GM19452 (cell line): ENCODE data around the gene DNAJB5.
"Not testable (repeated sequence)": the region's sequence is repeated elsewhere in the genome, so short reads cannot be mapped to it uniquely, and the experiment has no call there.

Experiments used
- ATAC-seq: cut with Tn5 transposase; IDR thresholded peaks from one replicate; pipeline ENCODE4 v1.9.1; 2021; ENCODE audit not compliant: unreplicated experiment

Gene DNAJB5

DNA sequence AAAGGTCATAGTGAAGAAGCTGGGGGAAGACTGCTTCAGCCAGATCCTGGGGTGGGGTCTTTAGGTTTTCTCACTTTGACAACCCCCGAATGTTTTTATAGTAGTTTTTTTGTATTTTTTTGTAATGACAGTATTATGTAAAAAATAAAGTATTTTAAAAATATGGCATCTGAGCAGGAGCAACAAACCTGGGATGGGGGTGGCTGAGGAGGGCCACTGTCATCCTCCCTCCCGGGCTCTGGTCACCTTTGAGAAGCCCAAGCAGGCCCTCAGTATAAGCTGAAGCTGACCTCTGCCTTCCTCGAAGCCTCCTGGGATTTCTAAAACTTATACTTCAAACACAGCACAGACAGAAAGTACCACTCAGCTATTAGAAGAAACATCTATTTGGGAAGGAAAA, 8.7 kb downstream of the DNAJB5 start:
- no peak for ATAC-seq

DNA sequence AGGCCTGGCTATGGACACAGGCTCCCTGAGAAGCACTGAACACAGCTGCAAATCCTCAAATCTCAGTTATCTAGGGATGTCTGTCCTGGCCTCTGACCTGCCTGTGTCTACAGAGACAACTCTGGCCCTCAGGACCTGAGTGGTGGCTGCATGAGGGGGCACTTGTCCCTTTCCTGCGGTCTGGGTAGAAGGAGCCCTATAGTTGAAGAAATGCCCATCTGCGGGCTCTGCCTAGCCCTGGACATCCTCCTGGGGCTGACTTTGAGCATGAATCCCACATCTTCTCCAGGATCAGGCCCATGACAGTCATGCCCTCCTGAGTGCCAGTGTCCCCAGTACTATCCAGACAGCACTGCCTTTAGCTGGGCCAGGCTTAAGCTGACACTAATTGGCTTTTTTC, 10.0 kb downstream of the DNAJB5 start:
- ATAC-seq, result no peak

DNA sequence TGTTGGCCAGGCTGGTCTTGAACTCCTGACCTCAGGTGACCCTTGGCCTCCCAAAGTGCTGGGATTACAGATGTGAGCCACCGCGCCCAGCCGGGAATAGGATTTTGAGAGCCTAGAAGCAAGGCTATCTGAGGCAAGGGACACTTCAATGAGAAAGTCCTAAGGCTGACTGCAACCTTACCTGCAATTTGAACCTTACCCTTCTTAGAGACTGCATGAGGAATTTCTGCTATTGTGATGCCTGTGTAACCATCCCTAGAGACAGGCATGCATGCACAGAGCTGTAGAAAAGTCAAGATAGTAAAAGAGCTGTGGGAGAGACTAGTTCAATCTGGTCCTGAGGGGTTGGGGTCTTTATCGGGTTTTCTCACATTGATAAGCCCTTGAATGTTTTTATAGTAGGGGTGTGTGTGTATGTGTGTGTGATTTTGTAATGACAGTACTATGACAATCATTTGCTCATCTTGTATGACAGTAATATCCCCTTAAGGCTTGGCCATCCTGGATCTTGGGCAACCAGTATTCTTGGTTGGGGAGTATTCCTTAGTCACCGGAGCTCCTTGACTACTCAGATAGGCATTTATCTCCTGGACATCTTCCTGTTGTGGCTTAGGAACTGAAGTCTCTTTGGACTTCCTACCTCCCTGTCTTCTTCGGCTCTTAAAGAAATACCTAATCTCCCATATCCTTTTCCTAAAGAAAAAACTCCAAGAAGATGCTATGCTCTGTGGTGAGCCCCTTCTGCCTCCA, 11.2 kb downstream of the DNAJB5 start:
- ATAC-seq, result no peak

DNA sequence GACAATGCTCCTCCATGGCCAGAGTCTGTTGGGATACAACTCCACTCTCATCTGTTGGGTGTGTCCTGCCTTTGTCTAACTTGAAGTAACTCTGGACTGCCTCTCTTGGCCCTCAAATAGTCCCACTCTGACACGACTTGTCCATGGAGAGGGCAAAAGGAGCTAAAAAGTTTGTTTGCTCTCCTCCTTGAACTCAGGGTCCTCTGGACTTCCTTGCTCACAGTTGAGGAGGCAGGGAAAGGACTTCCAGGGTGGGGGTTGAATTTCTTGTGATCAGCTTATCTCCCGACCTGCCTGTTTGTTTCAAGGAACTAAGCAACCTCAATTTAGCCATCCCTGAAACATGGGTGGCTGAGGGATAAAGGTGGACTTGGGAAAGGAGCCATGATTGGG, 11.7 kb downstream of the DNAJB5 start:
- no peak for ATAC-seq

DNA sequence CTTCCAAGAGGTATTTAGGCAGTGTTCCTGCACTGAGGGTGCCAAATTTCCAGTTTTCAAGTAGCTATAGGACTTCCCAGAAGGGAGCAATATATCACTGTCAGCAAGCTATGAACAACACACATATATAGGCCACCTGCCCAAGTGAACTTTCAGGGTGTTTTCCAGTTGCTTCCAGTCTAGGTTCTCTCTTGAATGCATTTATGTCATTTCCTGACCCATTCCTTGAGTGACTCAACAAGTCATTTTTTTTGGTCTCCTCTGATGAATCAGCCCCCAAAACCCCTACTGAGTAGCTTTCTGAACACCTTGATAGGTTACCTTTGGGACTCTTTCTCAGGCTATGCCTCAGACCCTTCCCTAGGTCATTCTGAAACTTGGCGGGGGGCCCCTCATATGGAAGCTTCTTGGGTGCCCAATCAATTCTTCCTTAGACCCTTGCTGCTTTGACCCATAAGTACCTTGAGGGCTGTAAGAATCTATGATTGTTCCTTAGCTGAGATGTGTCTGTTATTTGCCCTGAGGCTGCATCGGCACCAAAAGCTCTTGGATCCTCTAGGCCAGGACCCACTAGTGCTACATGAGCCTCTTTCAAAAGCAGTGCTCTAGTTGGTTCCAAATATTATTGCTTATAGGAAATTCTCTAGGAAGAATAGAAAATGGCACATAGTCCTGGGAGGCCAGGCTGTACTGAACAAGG, 12.4 kb downstream of the DNAJB5 start:
- ATAC-seq, result no peak

DNA sequence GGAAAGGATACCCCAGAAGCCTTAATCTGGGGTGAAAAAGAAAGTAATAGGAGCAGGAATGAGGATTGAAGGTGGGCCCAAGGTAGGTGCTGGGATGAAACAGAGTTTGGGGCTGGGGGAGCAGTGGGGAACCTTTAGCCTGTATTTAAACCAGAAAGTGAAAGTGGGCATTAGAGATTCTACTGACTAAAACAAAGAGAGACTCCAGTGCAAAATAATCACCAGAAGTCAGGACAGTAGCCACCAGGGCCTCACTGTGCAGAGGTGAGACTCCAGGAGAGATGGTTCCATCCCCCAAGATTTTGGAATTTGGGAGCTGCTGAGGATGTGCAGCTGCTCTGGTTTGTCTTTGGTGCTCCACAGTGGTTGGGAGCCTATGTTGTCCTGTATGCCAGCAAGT, 13.1 kb downstream of the DNAJB5 start:
- no peak for ATAC-seq

DNA sequence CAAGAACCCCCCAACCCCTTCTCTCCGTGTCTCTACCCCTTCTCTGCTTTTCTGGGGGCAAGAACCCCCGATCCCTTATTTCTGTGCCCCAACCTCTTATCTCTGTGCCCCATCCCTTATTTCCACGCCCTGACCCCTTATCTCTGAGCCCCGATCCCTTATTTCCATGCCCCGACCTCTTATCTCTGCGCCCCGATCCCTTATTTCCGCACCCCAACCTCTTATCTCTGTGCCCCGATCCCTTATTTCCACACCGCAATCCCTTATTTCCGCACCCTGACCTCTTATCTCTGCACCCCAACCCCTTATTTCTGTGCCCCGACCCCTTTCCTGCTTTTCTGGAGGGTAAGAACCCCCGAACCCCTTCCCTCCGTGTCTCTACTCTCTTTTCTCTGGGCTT, 14.8 kb downstream of the DNAJB5 start:
- ATAC-seq, result not testable (repeated sequence)

DNA sequence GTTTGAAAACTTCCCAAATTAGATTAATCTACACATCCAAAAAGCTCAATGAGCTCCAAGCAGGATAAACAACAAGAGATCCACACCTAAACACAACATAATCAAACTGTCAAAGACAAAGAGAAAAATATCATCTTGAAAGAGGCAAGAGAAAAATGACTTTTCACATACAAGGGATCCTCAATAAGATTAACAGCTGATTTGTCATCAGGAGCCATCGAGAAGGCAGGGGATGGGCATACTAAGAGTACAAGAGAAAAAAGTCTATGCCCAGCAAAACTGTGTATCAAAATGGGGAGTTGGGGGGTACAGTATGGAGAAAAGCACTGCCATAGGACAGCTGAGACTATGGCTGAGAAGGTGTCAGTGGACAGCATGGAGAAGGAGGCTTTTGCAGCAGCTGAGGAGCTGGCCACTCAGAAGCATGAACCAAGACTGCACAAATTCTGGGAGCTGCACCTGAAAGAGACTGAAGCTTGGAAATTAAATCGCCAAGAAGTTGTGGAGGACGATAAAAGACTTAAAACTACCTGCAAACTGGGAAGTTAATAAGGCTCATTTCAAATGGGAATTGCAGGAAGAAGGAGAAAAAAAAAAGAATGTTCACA, 20.9 kb downstream of the DNAJB5 start:
- no peak for ATAC-seq

DNA sequence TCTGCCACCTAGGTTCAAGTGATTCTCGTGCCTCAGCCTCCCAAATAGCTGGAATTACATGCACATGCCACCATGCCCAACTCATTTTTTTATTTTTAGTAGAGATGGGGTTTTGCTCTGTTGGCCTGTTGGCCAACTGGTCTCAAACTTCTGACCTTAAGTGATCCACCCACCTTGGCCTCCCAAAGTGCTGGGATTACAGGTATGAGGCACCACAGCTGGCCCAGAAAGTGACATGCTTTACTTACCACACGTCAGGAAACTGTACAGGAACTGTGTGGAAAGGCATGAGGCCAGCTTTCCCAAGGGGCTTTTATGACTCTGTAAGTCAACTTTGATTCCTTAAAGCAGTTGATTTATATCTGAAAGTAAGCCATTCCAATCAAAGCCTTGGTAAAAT, 25.0 kb downstream of the DNAJB5 start:
- ATAC-seq, result no peak

DNA sequence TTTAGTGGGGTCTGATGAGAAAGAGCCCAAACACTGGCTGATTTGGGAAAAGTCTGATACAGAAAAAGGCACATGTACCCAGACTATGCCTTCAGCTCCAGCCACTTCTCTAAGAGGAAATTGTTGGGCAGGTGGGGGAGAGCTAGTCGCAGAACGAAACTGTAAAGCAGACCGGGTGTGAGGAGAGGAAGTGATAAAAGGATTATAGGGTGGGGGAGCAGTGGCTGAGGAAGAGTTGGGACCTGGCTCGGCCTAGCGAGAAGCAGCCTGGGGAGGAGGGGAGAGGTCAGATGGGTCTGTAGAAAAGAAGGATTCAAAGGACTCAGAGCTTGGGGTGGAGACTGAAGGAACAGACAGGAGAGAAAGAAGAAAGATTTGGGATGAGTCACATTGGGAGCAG, 33.9 kb downstream of the DNAJB5 start:
- not testable (repeated sequence) for ATAC-seq

DNA sequence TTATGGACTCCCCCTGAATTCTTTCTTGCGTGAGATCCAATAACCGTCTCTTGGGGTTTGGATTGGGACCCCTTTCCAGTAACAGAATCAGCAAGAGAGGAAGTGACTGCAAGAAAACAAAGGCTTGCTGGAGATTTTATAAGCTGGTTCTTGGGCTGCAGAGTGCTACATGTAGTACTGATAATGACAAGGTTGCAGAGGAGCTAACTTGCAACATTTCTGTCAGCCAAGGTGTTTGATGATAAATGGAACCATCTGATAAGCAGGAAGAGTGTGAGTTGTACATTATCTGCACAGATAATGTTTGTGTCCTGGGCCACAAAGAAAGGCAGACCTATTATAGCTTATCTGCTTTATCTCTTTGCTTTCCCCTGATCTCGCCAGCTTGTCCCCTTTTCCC, 37.1 kb downstream of the DNAJB5 start:
- ATAC-seq, result no peak

DNA sequence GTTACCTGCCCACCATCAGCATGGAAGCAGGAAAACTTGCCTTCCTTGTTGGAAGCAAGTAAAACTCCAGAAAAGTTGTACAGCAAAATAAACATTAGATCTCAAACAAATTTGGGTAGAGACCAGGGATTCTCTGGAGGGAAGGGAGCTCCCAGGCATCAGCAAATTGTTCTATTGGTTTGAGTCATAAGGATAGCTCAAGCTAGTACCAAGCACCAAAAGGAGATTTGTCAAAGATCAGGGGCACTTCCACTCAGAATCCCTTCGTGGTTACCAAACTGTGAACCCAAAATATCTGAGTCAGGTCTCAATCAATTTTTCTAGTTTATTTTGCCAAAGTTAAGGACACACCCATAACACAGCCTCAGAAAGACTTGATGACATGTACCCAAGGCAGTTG, 37.8 kb downstream of the DNAJB5 start:
- ATAC-seq, result no peak

DNA sequence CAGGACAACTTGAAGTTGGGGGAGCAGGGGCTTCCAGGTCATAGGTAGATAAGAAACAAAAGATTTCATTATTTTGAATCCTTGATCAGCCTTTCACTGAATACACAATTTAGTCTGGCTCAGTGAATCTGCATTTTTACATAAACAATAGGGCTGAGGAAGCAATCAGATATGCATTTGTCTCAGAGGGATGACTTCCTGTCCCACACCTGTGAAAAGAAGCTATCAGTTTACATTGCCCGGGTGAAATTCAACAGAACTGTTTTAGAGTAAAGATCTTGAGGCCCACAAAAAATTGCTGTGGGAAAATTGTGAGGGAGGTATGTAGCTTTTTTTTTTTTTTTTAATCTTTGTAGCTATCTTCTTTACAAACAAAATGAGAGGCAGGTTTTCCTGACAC, 38.3 kb downstream of the DNAJB5 start:
- no peak for ATAC-seq

DNA sequence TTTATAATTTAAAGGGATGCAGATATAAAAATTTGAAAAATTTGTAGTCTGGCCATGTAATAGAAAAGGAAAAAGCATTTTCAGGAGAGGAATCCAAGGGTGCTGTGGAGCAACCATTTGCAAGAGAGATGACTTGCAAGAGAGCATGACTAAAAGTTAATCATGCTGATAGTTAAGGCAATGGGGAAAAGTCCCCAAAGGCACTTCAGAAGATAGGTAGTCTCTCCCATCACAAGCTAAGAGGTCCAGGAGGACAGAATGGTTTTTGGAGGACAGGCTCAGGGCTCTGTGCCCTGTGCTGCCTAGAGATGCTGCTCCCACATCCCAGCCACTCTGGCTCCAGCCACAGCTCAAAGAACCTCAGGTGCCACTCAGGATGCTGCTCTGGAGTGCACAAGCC, 38.8 kb downstream of the DNAJB5 start:
- ATAC-seq, result no peak

DNA sequence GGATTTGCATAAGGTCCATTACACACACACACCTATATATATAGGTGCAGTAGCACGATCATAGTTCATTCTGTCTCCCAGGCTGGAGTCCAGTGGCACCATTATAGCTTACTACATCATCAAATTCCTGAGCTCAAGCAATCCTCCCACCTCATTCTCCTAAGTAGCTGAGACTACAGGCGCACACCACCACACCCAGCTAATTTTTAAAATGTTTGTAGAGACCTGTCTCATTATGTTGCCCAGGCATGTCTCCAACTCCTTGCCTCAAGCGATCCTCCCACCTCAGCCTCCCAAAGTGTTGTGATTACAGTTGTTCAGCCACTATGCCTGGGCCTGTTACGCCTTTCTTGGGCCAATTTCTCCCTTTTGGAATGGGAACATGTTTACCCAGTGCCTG, 39.7 kb downstream of the DNAJB5 start:
- ATAC-seq, result no peak

DNA sequence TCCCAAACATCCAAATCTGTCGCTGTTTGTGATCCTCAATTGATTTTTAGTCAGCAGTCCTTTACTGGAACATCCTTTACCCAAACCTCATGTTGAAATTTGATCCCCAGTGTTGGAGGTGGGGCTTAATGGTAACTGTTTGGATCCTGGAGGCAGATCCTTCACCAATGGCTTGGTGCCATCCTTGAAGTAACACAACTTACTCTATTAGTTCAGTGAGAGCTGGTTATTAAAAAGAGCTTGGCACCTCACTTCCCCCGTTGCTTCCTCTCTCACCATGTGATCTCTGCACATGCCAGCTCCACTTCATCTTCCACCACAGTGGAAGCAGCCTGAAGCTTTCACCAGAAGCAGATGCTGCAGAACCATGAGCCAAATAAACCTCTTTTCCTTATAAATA, 40.3 kb downstream of the DNAJB5 start:
- ATAC-seq, result no peak

DNA sequence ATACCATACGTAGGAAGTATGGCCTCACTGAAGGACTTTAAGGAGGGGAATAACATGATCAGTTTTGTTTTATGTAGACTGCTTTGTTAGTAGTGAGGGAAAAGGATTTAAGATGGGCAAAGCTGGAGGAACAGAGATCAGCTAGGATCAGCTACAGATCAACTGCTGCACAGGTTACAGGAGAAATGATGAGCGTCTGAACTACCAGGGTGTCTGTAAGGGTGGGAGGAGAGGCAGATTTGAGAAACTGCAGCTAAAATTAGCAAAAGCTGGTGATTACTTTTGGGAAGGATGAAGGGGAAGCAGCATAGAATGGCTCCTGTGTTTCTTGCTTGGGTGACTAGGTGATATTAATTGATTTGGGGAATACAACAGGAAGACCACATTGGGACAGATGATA, 43.6 kb downstream of the DNAJB5 start:
- no peak for ATAC-seq

DNA sequence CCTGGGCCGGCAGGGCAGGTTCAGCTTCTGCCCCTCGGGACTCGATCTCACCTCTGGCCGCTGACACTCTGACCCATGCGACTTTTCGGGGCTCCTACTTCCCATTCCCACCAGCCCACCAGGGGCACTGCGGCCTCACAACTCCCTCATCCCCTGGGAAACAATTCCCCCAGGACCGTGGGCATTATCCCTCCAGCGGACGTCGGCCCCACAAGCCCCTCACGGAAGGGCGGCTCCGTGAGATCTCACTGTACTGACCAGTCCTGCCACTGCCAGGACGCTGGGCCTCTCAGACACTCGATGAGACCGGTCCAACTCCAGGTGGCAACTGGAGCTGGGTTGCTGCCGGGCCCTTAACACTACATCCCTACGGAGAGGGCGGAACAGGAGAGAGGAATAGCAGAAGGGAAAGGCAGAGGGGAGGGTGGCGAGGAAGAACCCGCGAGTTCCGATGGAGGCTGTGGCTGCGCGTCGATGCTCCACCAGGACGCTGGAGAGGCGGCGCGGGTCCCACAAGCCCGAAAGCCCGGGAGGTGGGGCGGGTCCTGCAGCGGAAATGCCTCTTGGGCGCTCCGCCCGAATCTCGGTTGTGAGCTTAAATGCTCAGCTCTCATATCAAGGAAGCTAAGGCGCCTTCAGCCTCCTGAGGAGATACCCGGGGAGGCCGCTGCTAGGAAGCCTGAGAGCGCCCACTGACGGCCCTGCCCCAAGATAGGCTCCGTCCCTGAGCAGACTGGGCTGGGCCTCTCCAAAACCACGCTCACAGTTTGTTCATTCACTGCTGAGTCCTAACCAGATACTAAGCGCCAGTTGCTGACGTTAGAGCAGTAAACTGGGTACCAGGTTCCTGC, 46.5 kb downstream of the DNAJB5 start:
- no peak for ATAC-seq

DNA sequence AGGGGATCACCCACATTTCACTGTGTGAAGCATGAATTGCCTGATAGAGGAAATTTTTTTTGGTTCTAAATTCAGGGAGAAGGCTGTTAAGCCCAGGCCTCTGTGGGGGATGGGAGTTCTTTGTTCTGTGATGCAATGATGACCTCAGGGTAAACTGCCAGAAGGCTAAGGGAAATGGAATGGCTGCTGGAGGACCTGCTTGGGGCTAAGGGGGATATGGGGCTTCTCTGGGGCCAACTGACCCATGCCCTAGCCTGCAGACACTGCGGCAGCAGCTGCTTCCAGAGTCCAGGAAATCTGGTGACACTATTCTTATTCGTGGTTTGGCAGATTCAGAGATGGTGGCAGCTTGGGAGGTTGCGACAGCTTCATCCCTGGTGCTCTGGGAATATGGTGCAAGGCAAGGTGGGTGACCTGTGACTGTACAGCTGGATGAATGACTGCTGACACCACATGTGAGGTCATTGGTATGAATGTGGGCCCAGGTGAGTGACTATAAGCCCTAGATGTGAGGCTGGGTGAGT, 52.6 kb downstream of the DNAJB5 start:
- ATAC-seq, result no peak

DNA sequence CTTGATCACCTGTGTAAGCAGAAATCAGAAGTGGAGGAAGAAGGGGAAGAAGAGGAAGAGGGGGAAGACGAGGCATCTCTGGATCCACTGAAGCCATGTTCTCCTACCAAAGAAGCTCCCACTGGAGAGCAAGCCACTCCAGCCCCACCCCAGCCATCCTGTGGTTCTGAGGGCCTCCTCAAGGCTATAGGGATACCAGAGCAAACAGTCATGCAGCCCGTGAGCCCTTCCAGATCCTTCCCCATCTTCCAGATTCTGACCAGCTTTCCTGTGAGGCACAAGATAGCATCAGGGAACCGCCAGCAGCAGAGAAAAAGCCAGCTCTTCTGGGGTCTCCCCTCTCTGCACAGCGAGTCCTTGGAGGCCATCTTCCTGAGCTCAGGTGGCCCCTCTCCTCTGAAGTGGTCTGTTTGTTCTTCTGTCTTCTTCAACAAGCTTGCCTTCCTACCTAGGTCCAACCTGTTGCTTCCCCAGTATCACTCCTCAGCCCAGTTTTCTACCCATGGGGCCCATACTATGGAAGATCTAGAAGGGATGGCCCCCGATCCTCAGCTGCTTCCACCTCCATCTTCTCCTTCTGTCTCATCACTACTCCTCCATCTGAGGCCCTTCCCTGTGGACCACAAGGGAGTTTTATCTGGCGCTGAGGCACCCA, 53.5 kb downstream of the DNAJB5 start:
- ATAC-seq, result no peak

DNA sequence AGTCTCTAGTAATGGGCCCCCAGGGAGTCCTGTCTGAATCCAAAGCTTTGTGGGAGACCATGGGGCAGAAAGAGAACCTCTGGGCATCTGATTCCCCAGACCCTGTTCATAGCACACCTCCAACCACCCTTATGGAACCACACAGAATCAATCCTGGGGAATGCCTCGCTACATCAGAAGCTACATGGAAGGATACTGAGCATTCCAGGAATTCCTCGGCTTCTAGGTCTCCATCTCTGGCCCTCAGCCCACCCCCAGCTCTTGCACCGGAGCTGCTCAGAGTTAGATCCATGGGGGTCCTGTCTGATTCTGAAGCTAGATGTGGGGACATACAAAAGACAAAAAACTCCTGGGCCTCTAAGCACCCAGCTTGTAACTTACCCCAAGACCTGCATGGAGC, 54.5 kb downstream of the DNAJB5 start:
- no peak for ATAC-seq
